ENCODE measurements around the gene PIWIL1.

PIWIL1 gene

GRCh38 chr12:130338794-130339601 is 1.3 kb downstream of the PIWIL1 start:
- no peak overlapping the region for H3K27ac ChIP-seq (ENCODE audit: low read length)
- peak overlapping the region; percentile 41; the same call in 1 of the 2 replicates for H3K4me3 ChIP-seq (ENCODE audit: low read length)
- H3K36me3 ChIP-seq (ENCODE audit: insufficient read depth, low read depth, low read length): no peaks in the 10 kb centered on the region
- no peak overlapping the region for H3K9ac ChIP-seq (ENCODE audit: low read depth, low read length)
- H3K27me3 ChIP-seq (ENCODE audit: insufficient read depth, low read length): peaks cover 43% of the 10 kb centered on the region
- peaks cover 9% of the 10 kb centered on the region; the same call in 1 of the 2 replicates for H3K4me1 ChIP-seq (ENCODE audit: insufficient read depth, low read length)
- no peaks in the 10 kb centered on the region for H3K9me3 ChIP-seq (ENCODE audit: insufficient read depth, low read depth, low read length)

DNA sequence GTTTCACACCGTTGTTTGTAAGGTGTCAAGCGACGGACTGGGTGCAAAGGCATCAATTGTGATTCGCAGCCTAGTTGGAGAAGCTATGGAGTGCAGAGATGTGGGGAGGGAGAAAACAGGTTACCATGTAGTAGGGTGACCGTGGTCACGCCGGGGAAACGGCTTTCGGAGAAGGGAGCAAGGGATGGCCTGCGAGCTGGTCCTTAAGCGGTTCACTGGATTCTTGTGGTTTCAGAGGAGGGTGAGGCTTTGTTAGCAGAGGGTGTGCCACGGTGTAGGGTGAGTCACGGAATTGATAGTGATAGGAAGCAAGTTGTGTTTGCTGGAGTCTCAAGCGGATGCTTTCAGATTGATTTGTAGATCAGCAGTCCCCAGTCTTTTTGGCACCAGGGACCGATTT is 2.3 kb downstream of the PIWIL1 start:
- Histone ChIP-seq H3K27me3 (ENCODE audit: insufficient read depth, low read length) (peaks cover 36% of the 10 kb centered on the region), H3K4me3 (ENCODE audit: low read length) (no peak overlapping the region), H3K9ac (ENCODE audit: low read depth, low read length) (no peak overlapping the region), H3K4me1 (ENCODE audit: insufficient read depth, low read length) (peaks cover 9% of the 10 kb centered on the region; the same call in 1 of the 2 replicates), H3K27ac (ENCODE audit: low read length) (no peak overlapping the region), H3K36me3 (ENCODE audit: insufficient read depth, low read depth, low read length) (no peaks in the 10 kb centered on the region), H3K9me3 (ENCODE audit: insufficient read depth, low read depth, low read length) (no peaks in the 10 kb centered on the region)

DNA sequence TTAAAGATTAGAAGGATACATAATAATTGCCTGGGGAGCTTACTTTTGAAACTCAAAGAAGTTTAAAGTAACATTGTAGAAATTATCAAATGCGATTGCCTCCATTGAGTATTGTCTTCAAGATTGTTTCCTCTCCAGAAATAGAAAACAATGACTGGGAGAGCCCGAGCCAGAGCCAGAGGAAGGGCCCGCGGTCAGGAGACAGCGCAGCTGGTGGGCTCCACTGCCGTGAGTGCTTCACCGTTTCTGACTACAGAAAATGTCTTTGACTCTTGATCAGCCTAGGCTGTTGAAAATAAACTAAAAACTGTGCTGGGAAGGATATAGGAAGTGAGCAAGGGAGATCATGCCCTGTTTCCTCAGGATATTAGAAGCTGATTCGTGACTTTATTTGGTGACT is 4.8 kb downstream of the PIWIL1 start:
- Histone ChIP-seq H3K36me3 (ENCODE audit: insufficient read depth, low read depth, low read length) (no peaks in the 10 kb centered on the region), H3K4me1 (ENCODE audit: insufficient read depth, low read length) (peaks cover 9% of the 10 kb centered on the region; the same call in 1 of the 2 replicates), H3K9ac (ENCODE audit: low read depth, low read length) (no peak overlapping the region), H3K27ac (ENCODE audit: low read length) (no peak overlapping the region), H3K9me3 (ENCODE audit: insufficient read depth, low read depth, low read length) (no peaks in the 10 kb centered on the region), H3K4me3 (ENCODE audit: low read length) (no peak overlapping the region), H3K27me3 (ENCODE audit: insufficient read depth, low read length) (peaks cover 30% of the 10 kb centered on the region)

- H3K36me3 ChIP-seq (ENCODE audit: insufficient read depth, low read depth, low read length): no peaks in the 10 kb centered on the region
- H3K27ac ChIP-seq (ENCODE audit: low read length): no peak overlapping the region
- H3K27me3 ChIP-seq (ENCODE audit: insufficient read depth, low read length): peaks cover 30% of the 10 kb centered on the region
- no peak overlapping the region for H3K4me3 ChIP-seq (ENCODE audit: low read length)
- H3K4me1 ChIP-seq (ENCODE audit: insufficient read depth, low read length): peaks cover 9% of the 10 kb centered on the region; the same call in 1 of the 2 replicates
- no peak overlapping the region for H3K9ac ChIP-seq (ENCODE audit: low read depth, low read length)
- no peaks in the 10 kb centered on the region for H3K9me3 ChIP-seq (ENCODE audit: insufficient read depth, low read depth, low read length)
Measured at GRCh38 chr12:130342842-130343241, 5.2 kb downstream of the PIWIL1 start.

- no peaks in the 10 kb centered on the region for H3K9me3 ChIP-seq (ENCODE audit: insufficient read depth, low read depth, low read length)
- no peak overlapping the region for H3K4me3 ChIP-seq (ENCODE audit: low read length)
- no peak overlapping the region for H3K9ac ChIP-seq (ENCODE audit: low read depth, low read length)
- peaks cover 8% of the 10 kb centered on the region; the same call in 1 of the 2 replicates for H3K4me1 ChIP-seq (ENCODE audit: insufficient read depth, low read length)
- H3K27me3 ChIP-seq (ENCODE audit: insufficient read depth, low read length): peaks cover 22% of the 10 kb centered on the region
- no peak overlapping the region for H3K27ac ChIP-seq (ENCODE audit: low read length)
- H3K36me3 ChIP-seq (ENCODE audit: insufficient read depth, low read depth, low read length): no peaks in the 10 kb centered on the region
Measured at GRCh38 chr12:130344529-130344928, 6.8 kb downstream of the PIWIL1 start.

DNA sequence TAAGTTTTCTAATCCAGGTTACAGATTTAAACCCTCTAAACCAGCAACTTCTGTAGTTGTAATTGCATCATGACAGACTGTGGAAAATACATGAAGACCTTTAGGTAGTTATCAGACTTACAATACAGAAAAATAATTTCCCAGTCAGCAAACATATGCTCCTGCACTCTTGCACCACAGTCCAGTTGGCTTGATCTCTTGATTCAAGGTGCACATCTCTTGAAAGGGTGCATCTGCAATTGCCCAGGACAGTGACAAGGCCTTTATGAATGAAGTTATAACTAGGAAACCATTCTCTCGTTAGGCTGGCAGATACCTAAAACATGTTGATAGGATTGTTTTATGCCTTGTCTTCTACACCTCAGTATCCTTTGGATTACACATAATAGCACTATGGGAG is 7.6 kb downstream of the PIWIL1 start:
- no peak overlapping the region for H3K4me3 ChIP-seq (ENCODE audit: low read length)
- H3K9ac ChIP-seq (ENCODE audit: low read depth, low read length): no peak overlapping the region
- H3K36me3 ChIP-seq (ENCODE audit: insufficient read depth, low read depth, low read length): no peaks in the 10 kb centered on the region
- no peaks in the 10 kb centered on the region for H3K9me3 ChIP-seq (ENCODE audit: insufficient read depth, low read depth, low read length)
- H3K27ac ChIP-seq (ENCODE audit: low read length): no peak overlapping the region
- peaks cover 14% of the 10 kb centered on the region for H3K27me3 ChIP-seq (ENCODE audit: insufficient read depth, low read length)
- H3K4me1 ChIP-seq (ENCODE audit: insufficient read depth, low read length): peaks cover 3% of the 10 kb centered on the region; the same call in 1 of the 2 replicates

DNA sequence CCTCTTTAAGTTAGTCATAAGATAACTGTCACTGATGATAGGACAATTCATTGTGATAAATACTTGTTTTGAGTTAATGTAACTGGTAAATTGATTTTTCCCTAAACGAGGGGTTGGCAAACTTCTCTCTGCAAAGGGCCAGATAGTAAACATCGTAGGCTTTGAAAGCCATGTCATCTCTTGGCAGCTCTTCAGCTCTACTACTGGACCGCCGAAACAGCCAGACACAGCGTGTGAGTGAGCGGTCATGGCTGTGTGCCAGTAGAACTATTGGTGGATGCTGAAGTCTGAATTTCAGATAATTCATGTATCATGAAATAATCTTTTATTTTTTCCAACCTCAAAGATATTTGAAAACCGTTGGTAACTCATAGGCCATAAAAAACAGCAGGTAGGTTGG is 9.9 kb downstream of the PIWIL1 start:
- no peak overlapping the region for H3K9ac ChIP-seq (ENCODE audit: low read depth, low read length)
- H3K4me1 ChIP-seq (ENCODE audit: insufficient read depth, low read length): peaks cover under 1% of the 10 kb centered on the region; the same call in 1 of the 2 replicates
- no peaks in the 10 kb centered on the region for H3K27me3 ChIP-seq (ENCODE audit: insufficient read depth, low read length)
- H3K4me3 ChIP-seq (ENCODE audit: low read length): no peak overlapping the region
- no peaks in the 10 kb centered on the region for H3K36me3 ChIP-seq (ENCODE audit: insufficient read depth, low read depth, low read length)
- no peak overlapping the region for H3K27ac ChIP-seq (ENCODE audit: low read length)
- H3K9me3 ChIP-seq (ENCODE audit: insufficient read depth, low read depth, low read length): no peaks in the 10 kb centered on the region

DNA sequence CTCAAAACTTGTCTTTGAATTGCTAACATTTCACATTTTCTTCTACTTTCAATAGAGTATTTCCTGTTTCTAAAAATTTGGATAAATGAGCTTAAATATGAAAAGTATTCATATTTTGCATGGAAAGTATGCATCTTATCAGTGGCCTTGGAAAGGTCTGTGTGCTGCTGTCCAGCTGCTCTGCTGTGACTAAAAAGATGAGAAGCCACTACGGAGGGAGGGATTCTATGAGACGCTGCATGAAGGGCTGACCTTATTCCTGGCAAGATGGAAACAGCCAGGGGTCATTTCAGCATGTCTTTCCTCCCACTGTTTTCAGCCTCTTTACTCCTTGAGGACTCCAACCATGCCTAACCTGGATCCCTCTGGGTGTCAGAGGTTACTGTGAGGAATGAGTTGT is 13.0 kb downstream of the PIWIL1 start:
- H3K36me3 ChIP-seq (ENCODE audit: insufficient read depth, low read depth, low read length): no peaks in the 10 kb centered on the region
- H3K9ac ChIP-seq (ENCODE audit: low read depth, low read length): no peak overlapping the region
- H3K27ac ChIP-seq (ENCODE audit: low read length): no peak overlapping the region
- H3K27me3 ChIP-seq (ENCODE audit: insufficient read depth, low read length): no peaks in the 10 kb centered on the region
- no peaks in the 10 kb centered on the region for H3K9me3 ChIP-seq (ENCODE audit: insufficient read depth, low read depth, low read length)
- H3K4me1 ChIP-seq (ENCODE audit: insufficient read depth, low read length): 0 out of 2 replicates have a peak, but pooled peaks cover 3% of the 10 kb centered on the region
- no peak overlapping the region for H3K4me3 ChIP-seq (ENCODE audit: low read length)

DNA sequence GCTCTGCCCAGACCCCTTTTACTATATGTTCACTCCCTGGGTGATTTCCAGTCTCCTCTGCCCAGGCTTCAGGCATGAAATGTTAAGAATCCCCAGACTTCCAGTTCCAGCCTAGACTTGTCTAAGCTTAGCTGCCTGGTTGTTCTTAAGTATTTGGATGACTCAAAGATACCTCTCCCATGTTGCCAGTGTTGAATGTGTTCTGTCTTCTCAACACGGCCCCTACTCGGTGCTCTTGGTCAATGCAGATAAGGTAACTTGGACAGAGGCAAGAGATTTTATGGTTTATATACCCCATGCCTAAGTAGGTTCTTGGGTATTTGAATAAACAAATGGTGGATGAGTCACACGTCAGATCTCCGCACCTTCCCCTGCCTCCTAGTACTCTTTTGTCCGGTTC is 13.6 kb downstream of the PIWIL1 start:
- H3K9me3 ChIP-seq (ENCODE audit: insufficient read depth, low read depth, low read length): no peaks in the 10 kb centered on the region
- no peak overlapping the region for H3K4me3 ChIP-seq (ENCODE audit: low read length)
- no peaks in the 10 kb centered on the region for H3K27me3 ChIP-seq (ENCODE audit: insufficient read depth, low read length)
- H3K36me3 ChIP-seq (ENCODE audit: insufficient read depth, low read depth, low read length): no peaks in the 10 kb centered on the region
- H3K4me1 ChIP-seq (ENCODE audit: insufficient read depth, low read length): 0 out of 2 replicates have a peak, but pooled peaks cover 3% of the 10 kb centered on the region
- H3K9ac ChIP-seq (ENCODE audit: low read depth, low read length): no peak overlapping the region
- no peak overlapping the region for H3K27ac ChIP-seq (ENCODE audit: low read length)

GRCh38 chr12:130353081-130353480 is 15.4 kb downstream of the PIWIL1 start:
- Histone ChIP-seq H3K4me3 (ENCODE audit: low read length) (no peak overlapping the region), H3K4me1 (ENCODE audit: insufficient read depth, low read length) (0 out of 2 replicates have a peak, but pooled peaks cover 3% of the 10 kb centered on the region), H3K9me3 (ENCODE audit: insufficient read depth, low read depth, low read length) (no peaks in the 10 kb centered on the region), H3K36me3 (ENCODE audit: insufficient read depth, low read depth, low read length) (no peaks in the 10 kb centered on the region), H3K27me3 (ENCODE audit: insufficient read depth, low read length) (no peaks in the 10 kb centered on the region), H3K9ac (ENCODE audit: low read depth, low read length) (no peak overlapping the region), H3K27ac (ENCODE audit: low read length) (no peak overlapping the region)

DNA sequence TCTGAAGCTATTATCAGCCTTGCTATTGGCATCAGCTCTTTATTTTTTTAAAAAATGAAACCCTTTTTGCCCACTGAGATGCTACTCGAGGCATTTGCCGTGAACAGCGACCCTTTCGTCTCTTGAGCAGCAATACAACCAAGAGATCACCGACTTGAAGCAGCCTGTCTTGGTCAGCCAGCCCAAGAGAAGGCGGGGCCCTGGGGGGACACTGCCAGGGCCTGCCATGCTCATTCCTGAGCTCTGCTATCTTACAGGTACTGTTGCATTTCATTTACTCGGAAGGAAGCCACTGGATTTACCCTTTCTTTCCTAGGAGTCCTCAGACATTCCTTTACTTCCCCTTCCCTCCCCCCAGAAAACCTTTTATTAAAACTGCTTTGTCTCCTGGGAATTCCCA is 16.7 kb downstream of the PIWIL1 start:
- Histone ChIP-seq H3K4me1 (ENCODE audit: insufficient read depth, low read length) (0 out of 2 replicates have a peak, but pooled peaks cover 3% of the 10 kb centered on the region), H3K27me3 (ENCODE audit: insufficient read depth, low read length) (no peaks in the 10 kb centered on the region), H3K9ac (ENCODE audit: low read depth, low read length) (no peak overlapping the region), H3K4me3 (ENCODE audit: low read length) (no peak overlapping the region), H3K27ac (ENCODE audit: low read length) (no peak overlapping the region), H3K36me3 (ENCODE audit: insufficient read depth, low read depth, low read length) (no peaks in the 10 kb centered on the region), H3K9me3 (ENCODE audit: insufficient read depth, low read depth, low read length) (no peaks in the 10 kb centered on the region)

DNA sequence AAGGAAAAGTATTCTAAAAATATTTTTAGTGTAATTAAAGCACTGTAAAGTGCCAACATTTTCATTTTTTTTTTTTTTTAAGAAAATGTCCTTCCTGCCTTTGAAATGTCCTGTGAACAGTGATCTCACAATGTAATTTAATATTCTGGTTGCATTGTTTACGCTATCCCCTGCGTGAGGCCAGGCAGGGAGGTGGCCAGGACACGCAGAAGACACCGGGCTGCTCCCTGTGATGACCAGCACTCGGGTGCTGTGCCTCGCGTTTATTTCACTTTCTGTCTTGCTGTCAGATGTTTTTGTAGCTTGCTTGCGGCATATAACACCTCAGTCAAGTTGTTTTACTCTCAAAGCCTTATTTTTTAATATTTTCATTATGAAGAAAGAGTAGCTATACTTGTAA is 18.5 kb downstream of the PIWIL1 start:
- 0 out of 2 replicates have a peak, but pooled peaks cover 3% of the 10 kb centered on the region for H3K4me1 ChIP-seq (ENCODE audit: insufficient read depth, low read length)
- H3K9ac ChIP-seq (ENCODE audit: low read depth, low read length): no peak overlapping the region
- no peak overlapping the region for H3K27ac ChIP-seq (ENCODE audit: low read length)
- no peaks in the 10 kb centered on the region for H3K36me3 ChIP-seq (ENCODE audit: insufficient read depth, low read depth, low read length)
- H3K27me3 ChIP-seq (ENCODE audit: insufficient read depth, low read length): no peaks in the 10 kb centered on the region
- no peak overlapping the region for H3K4me3 ChIP-seq (ENCODE audit: low read length)
- H3K9me3 ChIP-seq (ENCODE audit: insufficient read depth, low read depth, low read length): no peaks in the 10 kb centered on the region
